ELR (cell line): ENCODE results near the gene GSTM4.

Experiments
- DNase-seq: peaks from one replicate; pipeline ENCODE4 v3.0.0-alpha.2; 2015; ENCODE audit warnings: low read depth

Gene GSTM4

DNA sequence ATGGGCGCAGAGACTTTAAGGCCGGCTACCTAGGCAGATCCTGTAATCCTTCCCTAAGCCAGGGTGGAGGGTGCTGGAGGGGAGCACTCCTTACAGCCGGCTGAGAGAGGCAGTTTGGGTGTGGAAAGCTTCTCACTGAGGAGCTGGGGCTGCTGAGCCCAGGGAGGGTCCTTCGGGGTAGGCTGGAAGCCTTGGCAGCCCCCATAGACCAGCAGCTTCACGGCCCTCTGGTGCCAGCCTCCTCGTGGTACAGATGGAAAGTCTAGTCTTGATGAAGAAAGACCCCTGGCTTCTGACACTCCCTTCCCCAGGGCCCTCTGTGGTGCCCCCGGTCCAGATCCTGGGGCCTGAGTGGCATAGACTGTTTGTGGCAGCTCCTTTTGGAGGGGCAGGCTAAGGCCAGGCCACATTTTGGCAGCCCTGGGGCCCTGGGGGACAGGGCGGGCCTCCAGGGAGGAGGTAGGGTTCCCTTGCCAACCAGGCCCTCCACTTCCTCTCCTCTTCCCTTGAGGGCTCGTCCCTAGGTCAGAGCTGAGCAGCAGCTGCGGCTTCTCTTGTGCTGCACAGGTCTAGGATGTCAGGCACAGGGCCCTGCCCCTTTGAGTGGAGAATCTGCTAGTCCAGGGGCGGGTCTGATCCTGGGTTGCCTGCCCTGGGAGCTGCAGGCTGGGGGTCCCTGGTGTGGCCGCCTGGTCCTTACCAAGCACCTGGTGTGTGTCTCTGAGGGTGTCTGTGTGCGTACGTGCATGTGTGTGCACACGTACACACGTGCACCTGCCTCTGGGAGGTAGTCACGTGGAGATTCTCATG is 31.5 kb upstream of the GSTM4 start:
- no peak for DNase-seq

DNA sequence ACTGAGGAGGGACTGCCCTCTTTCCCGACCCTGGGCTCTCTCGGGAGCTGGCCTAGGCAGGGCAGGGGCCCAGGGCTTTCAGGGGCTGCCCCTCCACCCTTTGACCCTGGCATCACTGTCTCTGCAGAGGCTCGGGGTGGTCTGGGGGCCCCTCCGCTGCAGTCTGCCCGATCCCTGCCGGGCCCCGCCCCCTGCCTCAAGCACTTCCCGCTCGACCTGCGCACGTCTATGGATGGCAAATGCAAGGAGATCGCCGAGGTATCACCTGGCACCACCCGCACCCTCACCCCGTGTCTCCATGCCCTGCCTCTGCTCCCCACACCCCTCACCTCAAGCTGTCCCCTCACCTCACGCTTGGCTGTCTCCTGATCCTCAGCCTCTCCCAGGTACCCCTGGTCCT is 30.7 kb upstream of the GSTM4 start:
- no peak for DNase-seq

DNA sequence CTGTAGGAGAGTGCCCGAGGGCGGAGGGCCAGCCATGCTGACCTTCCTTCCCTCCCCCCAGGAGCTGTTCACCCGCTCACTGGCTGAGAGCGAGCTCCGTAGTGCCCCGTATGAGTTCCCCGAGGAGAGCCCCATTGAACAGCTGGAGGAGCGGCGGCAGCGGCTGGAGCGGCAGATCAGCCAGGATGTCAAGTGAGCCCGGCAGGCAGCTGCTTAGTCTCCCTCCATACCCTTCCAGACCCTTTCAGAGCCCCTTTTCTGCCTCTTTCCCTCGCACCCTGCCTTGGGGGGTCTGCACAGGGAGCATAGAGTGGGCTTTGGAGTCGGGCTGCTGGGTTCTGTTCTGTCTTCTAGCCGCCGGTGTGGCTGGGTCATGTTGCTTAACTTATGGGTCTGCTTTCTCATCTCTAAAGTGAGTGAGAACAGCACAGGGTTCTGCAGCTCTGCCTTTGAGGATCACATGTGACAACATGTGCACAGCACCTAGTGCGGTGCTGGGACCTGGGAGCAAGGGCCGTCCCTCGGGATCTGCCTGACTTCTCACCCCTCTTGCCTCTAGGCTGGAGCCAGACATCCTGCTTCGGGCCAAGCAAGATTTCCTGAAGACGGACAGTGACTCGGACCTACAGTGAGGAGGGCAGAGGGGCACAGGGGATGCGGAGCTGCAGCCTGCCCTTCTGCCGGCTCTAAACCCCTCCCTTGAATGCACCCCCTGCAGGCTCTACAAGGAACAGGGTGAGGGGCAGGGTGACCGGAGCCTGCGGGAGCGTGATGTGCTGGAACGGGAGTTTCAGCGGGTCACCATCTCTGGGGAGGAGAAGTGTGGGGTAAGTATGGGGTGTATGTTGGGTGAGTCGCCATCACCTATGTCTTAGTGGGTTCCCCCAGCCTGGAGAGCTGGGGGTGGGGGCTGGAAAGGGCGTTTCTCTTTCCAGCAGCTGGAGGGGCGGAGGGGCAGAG is 30.0 kb upstream of the GSTM4 start:
- no peak for DNase-seq

- DNase-seq = no peak
Observed at GRCh38 chr1:109626682-109627408, 29.1 kb upstream of the GSTM4 start.

GRCh38 chr1:109627692-109628399 is 28.1 kb upstream of the GSTM4 start:
- no peak for DNase-seq

- DNase-seq = peak; percentile 77
Observed at GRCh38 chr1:109628540-109629321, 27.2 kb upstream of the GSTM4 start.

- no peak for DNase-seq
Observed at GRCh38 chr1:109629372-109630030, 26.4 kb upstream of the GSTM4 start.

GRCh38 chr1:109630081-109630897 is 25.6 kb upstream of the GSTM4 start:
- DNase-seq = no peak

DNA sequence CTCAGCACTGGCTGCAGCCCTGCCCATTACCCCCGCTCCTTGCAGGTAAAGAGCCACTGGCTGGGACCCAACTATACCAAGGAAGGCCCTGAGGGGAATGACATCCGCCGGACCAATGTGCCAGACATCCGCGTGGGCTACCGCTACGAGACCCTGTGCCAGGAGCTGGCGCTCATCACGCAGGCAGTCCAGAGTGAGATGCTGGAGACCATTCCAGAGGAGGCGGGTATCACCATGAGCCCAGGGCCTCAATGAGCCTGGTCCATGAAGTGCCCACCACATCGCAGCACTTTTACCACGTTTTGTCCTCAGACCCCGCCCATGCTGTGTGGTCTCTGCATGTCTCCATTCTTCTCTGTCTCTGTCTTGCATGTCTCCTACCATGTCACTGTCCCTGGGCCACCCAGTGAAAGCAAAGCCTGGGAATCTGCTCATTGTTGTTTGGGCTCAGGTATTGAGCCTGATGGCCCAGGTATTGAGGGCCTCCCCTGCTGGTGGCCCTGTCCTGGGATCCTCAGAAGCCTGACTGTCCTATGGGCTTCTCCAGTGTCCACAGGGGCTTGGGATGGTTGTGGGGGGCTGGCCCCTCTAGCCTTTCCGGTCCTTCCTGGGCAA is 24.9 kb upstream of the GSTM4 start:
- no peak for DNase-seq

GRCh38 chr1:109631513-109632505 is 24.1 kb upstream of the GSTM4 start:
- no peak for DNase-seq

GRCh38 chr1:109632671-109633346 is 23.1 kb upstream of the GSTM4 start:
- no peak for DNase-seq

GRCh38 chr1:109634292-109634691 is 21.6 kb upstream of the GSTM4 start:
- DNase-seq = no peak

DNA sequence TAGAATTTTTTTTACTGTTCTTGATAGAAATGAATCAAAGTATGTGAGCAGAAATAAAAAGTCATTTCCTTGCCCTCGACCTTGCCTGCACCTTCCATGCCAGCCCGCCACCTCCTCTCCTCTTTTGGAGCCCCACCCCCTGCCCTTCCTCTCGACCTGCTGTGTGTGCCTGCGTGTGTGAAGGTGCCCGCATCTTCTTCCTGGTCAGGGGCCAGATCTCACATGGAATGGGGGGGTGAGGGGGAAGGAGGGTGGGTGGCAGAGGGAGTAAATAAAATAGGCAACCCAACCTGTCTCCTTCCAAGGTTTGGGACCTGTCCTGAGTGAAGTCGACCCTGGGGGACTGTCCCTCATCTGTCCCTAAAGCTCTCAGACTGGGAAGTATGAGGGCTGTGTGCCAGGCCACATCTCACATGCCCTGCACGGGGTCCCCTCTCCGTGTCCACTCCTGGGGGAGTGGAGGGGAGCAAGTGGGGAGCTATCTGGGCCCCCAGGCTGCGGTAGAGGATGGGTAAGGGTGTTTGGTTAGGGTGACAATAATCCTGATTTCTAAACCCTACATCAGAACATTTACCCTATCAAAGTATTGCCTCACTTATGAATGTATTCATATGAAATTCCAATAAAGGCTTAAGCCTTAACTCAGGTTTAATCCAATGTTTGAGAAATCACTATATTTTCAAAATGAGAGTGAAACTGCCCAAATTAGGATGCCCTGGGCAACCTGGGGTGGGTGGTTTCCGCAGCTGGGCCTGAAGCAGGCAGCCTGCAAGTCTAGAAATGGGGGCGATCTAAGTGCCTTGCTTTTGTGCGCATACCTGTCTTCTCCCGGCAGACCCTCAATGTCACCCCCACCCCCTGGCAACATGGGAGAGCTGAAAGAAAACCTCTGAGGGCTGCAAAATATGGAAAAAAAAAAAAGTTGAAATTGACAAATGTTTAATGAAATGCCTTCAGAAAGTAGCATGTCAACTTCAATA is 20.8 kb upstream of the GSTM4 start:
- DNase-seq = no peak

GRCh38 chr1:109635862-109636200 is 20.1 kb upstream of the GSTM4 start:
- DNase-seq = no peak

DNA sequence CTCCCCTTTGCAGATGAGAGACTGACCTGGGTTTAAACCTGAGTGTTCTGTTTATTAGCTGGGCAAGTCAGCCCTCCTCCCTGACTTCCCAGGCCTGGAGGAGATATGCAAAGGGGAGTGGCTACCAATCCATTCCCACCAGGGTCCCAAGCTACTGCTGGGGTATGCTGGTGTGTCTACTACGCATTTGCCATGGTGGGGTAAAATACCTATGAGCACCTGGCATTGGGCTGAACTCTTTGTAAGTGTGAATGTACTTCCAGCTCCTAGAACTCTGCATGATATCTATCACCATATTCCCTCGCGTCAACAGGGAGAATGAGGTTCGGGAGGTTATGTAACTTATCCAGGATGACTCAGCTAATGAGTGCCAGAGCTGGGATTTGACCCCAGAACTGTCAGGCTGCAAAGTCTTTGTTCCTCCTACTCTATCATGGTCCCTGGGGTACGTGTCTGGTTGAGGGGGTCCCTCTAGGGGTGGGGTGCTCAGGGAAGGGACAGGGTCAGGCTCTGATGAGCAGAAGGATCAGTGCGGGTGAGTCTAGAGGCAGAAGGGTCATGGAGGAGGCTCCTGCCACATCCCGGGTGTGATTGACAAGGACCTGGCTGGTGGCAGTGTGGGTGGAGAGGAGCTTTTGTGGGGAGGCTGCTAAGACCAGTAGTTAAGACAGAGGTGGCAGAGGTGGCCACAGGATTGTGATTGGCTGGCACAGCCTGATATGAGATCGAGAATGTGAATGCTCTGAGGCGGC is 19.5 kb upstream of the GSTM4 start:
- peak; percentile 72 for DNase-seq
